ENCODE data around the gene C5orf46.

DNA sequence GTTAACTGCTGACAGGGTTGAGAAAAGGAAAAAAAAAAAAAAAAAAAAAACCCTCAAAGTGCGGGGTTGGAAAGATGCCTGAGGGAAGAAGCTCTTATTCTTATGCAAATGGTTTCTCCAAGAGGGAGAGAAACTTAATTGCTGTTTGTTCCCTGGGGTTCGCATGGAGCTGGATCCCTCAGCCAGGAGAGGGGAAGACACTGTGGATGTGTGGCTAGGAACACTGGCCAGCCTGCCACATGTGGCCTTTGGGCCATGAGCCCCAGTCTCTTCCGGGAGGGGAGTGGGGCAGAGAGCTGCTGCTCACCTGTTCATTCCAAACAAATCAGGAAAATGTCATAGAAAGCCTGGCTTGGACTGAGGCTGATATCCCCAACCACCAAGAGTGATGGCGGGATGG, 37.2 kb downstream of the C5orf46 start:
- TF ChIP-seq, protein P1, sequence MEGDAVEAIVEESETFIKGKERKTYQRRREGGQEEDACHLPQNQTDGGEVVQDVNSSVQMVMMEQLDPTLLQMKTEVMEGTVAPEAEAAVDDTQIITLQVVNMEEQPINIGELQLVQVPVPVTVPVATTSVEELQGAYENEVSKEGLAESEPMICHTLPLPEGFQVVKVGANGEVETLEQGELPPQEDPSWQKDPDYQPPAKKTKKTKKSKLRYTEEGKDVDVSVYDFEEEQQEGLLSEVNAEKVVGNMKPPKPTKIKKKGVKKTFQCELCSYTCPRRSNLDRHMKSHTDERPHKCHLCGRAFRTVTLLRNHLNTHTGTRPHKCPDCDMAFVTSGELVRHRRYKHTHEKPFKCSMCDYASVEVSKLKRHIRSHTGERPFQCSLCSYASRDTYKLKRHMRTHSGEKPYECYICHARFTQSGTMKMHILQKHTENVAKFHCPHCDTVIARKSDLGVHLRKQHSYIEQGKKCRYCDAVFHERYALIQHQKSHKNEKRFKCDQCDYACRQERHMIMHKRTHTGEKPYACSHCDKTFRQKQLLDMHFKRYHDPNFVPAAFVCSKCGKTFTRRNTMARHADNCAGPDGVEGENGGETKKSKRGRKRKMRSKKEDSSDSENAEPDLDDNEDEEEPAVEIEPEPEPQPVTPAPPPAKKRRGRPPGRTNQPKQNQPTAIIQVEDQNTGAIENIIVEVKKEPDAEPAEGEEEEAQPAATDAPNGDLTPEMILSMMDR (IDR thresholded peaks at IDR 0.05) = no peak
- no peak for TF ChIP-seq POLR2A (IDR thresholded peaks at IDR 0.05)
